ENCODE results near the gene IER5L. TPM values are rescaled to one million over a fixed set of nuclear protein-coding genes. Genes with fewer than 3 reads are reported as not detected.

IER5L gene
- total and polyA plus RNA-seq, 2 of the 8 experiments (the other 6 are each of a cell fraction or from before 2014, with no cell fraction given), result 0.65 to 1.0 TPM

- 2% methylated on average over 30 of the region's 55 CpGs; no CpG with 5 or more reads in 1 of the 2 experiments for WGBS, 2 experiments (ENCODE audit: extremely low coverage in 1 of 2, insufficient coverage in 1 of 2, insufficient read length in 1 of 2, insufficient replicate concordance in 2 of 2, low coverage in 1 of 2, low lambda C conversion rate in 2 of 2, missing lambda C conversion rate in 1 of 2)
- no peak overlapping the region for H4K91ac ChIP-seq (replicated peaks; ENCODE audit: insufficient read length, low read length)
- no peak overlapping the region for H2AFZ ChIP-seq (ENCODE audit: low read length)
- ChIA-PET CTCF (ENCODE audit: partially characterized antibody) (interaction anchor here (0.5 to 27.8 kb wide), 63 partner anchors 9 to 553 kb away, joined by 3 to 831 read pairs (median 4); partner anchors contain the start of genes C9orf50 and NTMT1), POLR2A (ENCODE audit: partially characterized antibody) (interaction anchor here (0.6 to 2.9 kb wide), 13 partner anchors 8 to 451 kb away, joined by 3 to 18 read pairs (median 4); partner anchors contain the start of gene NTMT1)
- no peaks in the 10 kb centered on the region for H3K36me3 ChIP-seq (ENCODE audit: control insufficient read depth in 2 of 4, insufficient read depth in 4 of 4, low read length in 3 of 4)
- no peak overlapping the region; the same call in 1 of the 2 replicates for H2BK5ac ChIP-seq (ENCODE audit: low read depth, low read length)
- H3K4me1 ChIP-seq (replicated peaks in 1 of 4; ENCODE audit: control insufficient read depth in 3 of 4, insufficient read depth in 4 of 4, low read length in 3 of 4), result peaks cover 0 to 22% (median 10%) of the 10 kb centered on the region in 4 experiments; a peak in 6 of 7 replicates
- H3K27ac ChIP-seq (ENCODE audit: low read depth, low read length), result no peak overlapping the region
- no peak overlapping the region for H3K14ac ChIP-seq (ENCODE audit: insufficient read length)
- H3K9ac ChIP-seq (replicated peaks in 1 of 4; ENCODE audit: extremely low read depth in 1 of 4, low read depth in 3 of 4, low read length in 3 of 4), result peak overlapping the region in 1 of 4 experiments; percentile 42; a peak in 1 of 7 replicates
- no peak overlapping the region for H3K56ac ChIP-seq (replicated peaks; ENCODE audit: insufficient read length, low read depth, low read length)
- H2BK12ac ChIP-seq (ENCODE audit: low read depth, low read length), result no peak overlapping the region; the same call in 1 of the 2 replicates
- no peak overlapping the region for H4K5ac ChIP-seq (ENCODE audit: insufficient read length, low read depth, low read length)
- H3K79me2 ChIP-seq (ENCODE audit: control insufficient read depth in 1 of 2, insufficient read depth in 2 of 2, low read length in 2 of 2), result no peaks in the 10 kb centered on the region
- H3K4ac ChIP-seq (replicated peaks; ENCODE audit: insufficient read length, low read depth, low read length), result no peak overlapping the region
- no peak overlapping the region for H2BK120ac ChIP-seq (replicated peaks; ENCODE audit: low read depth, low read length)
- peak overlapping the region; percentile 92 to 94 for H3K4me2 ChIP-seq (ENCODE audit: insufficient read depth in 1 of 2, low read depth in 2 of 2, low read length in 2 of 2)
- peaks cover 25% of the 10 kb centered on the region for H3K23me2 ChIP-seq (ENCODE audit: low read depth, low read length)
- 0 out of 2 replicates have a peak overlapping the region, but pooled peaks have one; percentile 69 for H4K8ac ChIP-seq (ENCODE audit: extremely low read depth, insufficient read depth, low read length)
- H2BK20ac ChIP-seq (ENCODE audit: low read length), result 0 out of 2 replicates have a peak overlapping the region, but pooled peaks have one; percentile 48
- no peak overlapping the region for H3K23ac ChIP-seq (ENCODE audit: insufficient read length)
- peak overlapping the region; percentile 28 to 71 (median 42) for H3K4me3 ChIP-seq (ENCODE audit: extremely low read depth in 1 of 4, insufficient read depth in 2 of 4, low read depth in 3 of 4, low read length in 4 of 4)
- H2AK5ac ChIP-seq (ENCODE audit: low read depth, low read length), result no peak overlapping the region; the same call in 1 of the 2 replicates
- no peak for FAIRE-seq
- H3K18ac ChIP-seq (ENCODE audit: extremely low read depth, low read length), result peak overlapping the region; percentile 97
- H3K79me1 ChIP-seq (ENCODE audit: low read depth, low read length), result no peaks in the 10 kb centered on the region
- H3K9me3 ChIP-seq (ENCODE audit: insufficient read depth in 2 of 2, low read depth in 1 of 2, low read length in 1 of 2), result no peaks in the 10 kb centered on the region
- DNase-seq (ENCODE audit: low read depth in 1 of 2, low spot score in 2 of 2), result peak in 1 of 2 experiments; percentile 93
- peaks cover 3 to 4% of the 10 kb centered on the region in 2 experiments for H4K20me1 ChIP-seq (replicated peaks in 1 of 2; ENCODE audit: control insufficient read depth in 1 of 2, insufficient read depth in 2 of 2, low read length in 2 of 2)
- peaks cover 19 to 54% (median 46%) of the 10 kb centered on the region in 4 experiments for H3K27me3 ChIP-seq (replicated peaks in 1 of 4; ENCODE audit: control insufficient read depth in 3 of 4, extremely low read depth in 1 of 4, insufficient read depth in 3 of 4, low read length in 3 of 4)
- H2BK15ac ChIP-seq (ENCODE audit: low read length), result peak overlapping the region; percentile 81; the same call in 1 of the 2 replicates
- TF ChIP-seq HDAC2 (IDR thresholded peaks at IDR 0.05; ENCODE audit: borderline replicate concordance in 1 of 2, low read depth in 2 of 2, low read length in 2 of 2), result peak in 1 of 2 experiments; percentile 92; a peak in 2 of 4 replicates
- no peak for TF ChIP-seq SP1 (IDR thresholded peaks at IDR 0.05; ENCODE audit: low read depth, low read length)
- TF ChIP-seq E2F6 (IDR thresholded peaks at IDR 0.05), result no peak
- no peak for TF ChIP-seq ATF2 (IDR thresholded peaks at IDR 0.05; ENCODE audit: low read length)
- TF ChIP-seq POLR2AphosphoS5 (IDR thresholded peaks at IDR 0.05; ENCODE audit: low read depth, low read length), result no peak
- TF ChIP-seq SAP30 (IDR thresholded peaks at IDR 0.05; ENCODE audit: insufficient read depth, insufficient replicate concordance, low read length), result no peak
- no peak for TF ChIP-seq KDM5A (IDR thresholded peaks at IDR 0.05; ENCODE audit: low read length)
- no peak for TF ChIP-seq GTF2F1 (IDR thresholded peaks at IDR 0.05; ENCODE audit: borderline replicate concordance, low read depth, low read length)
- TF ChIP-seq CEBPB (IDR thresholded peaks at IDR 0.05; ENCODE audit: low read depth, low read length), result no peak
Measured at GRCh38 chr9:129174102-129174723, 3.8 kb downstream of the IER5L start.
